Measurements from ENCODE around the gene HSF2. TPM values are rescaled to one million over a fixed set of nuclear protein-coding genes. Genes with fewer than 3 reads are reported as not detected.

The HSF2 gene
- total and polyA plus RNA-seq, 2 donors (not counting 1 experiment from before 2014, with no cell fraction given), result 30.0 to 31.5 TPM

DNA sequence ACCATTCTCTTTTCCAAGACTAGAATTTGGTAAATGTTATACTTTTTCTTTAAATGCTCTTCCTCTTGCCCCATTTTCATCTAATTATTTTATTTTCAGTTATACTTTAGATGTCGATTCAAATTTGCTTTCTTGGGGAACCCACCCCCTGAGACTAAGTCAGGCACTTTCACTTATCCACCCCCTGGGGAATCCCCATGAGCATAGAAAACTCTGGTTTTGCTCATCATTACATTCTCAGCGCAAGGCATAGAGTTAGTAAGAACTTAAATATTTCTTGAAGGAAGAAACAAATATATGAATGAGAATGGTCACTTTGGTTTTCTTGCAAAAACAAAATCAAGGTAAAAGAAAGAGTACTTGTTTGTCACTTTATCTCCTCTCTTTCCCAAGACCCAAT is 25.1 kb upstream of the HSF2 start:
- no peak for TF ChIP-seq EZH2 (IDR thresholded peaks at IDR 0.05; ENCODE audit: low read length, missing control alignments)
- TF ChIP-seq, protein P1, sequence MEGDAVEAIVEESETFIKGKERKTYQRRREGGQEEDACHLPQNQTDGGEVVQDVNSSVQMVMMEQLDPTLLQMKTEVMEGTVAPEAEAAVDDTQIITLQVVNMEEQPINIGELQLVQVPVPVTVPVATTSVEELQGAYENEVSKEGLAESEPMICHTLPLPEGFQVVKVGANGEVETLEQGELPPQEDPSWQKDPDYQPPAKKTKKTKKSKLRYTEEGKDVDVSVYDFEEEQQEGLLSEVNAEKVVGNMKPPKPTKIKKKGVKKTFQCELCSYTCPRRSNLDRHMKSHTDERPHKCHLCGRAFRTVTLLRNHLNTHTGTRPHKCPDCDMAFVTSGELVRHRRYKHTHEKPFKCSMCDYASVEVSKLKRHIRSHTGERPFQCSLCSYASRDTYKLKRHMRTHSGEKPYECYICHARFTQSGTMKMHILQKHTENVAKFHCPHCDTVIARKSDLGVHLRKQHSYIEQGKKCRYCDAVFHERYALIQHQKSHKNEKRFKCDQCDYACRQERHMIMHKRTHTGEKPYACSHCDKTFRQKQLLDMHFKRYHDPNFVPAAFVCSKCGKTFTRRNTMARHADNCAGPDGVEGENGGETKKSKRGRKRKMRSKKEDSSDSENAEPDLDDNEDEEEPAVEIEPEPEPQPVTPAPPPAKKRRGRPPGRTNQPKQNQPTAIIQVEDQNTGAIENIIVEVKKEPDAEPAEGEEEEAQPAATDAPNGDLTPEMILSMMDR (conservative IDR thresholded peaks at IDR 0.05 in 1 of 2, IDR thresholded peaks at IDR 0.05 in 1 of 2; ENCODE audit: low read depth in 1 of 2, low read length in 2 of 2), result no peak
- DNase-seq (ENCODE audit: low read depth in 2 of 2), result no peak
- Histone ChIP-seq H4K20me1 (ENCODE audit: control insufficient read depth, extremely low read depth, insufficient read depth, low read length) (no peaks in the 10 kb centered on the region), H3K9ac (ENCODE audit: insufficient read depth, low read length) (no peak overlapping the region), H3K27me3 (ENCODE audit: control insufficient read depth, insufficient read depth, low read length) (no peaks in the 10 kb centered on the region), H3K4me1 (ENCODE audit: control insufficient read depth, extremely low read depth, insufficient read depth, low read length) (no peaks in the 10 kb centered on the region), H3K9me3 (ENCODE audit: control insufficient read depth, insufficient read depth, low read depth, low read length) (no peaks in the 10 kb centered on the region), H2AFZ (ENCODE audit: low read length) (no peak overlapping the region), H3K27ac (ENCODE audit: insufficient read depth, low read length) (no peak overlapping the region), H3K4me3 (replicated peaks in 1 of 4; ENCODE audit: control extremely low read depth in 1 of 4, insufficient read depth in 1 of 4, low read depth in 3 of 4, low read length in 4 of 4) (no peak overlapping the region), H3K4me2 (ENCODE audit: extremely low read depth, insufficient read depth, low read length) (no peak overlapping the region), H3K79me2 (ENCODE audit: control insufficient read depth, insufficient read depth, low read length) (no peaks in the 10 kb centered on the region), H3K36me3 (ENCODE audit: control insufficient read depth, insufficient read depth, low read length) (no peaks in the 10 kb centered on the region)

DNA sequence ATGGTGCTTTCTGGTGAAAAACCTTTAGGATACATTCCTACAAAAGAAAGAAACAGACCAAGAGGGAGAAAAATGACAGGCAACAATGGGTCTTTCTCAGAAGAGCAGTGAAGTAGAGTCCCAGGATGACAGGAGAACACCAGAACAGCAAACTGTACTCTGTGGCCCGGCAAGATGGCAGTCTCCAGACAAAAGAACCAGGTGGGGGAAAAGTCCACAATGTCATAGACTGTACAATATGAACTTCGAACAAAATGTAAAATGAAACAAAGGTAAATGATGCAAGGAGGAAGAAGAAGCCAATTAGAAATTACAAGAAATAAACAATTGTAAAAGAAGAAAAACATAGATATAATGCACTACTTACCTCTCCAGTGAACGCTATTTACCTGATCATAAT is 23.2 kb upstream of the HSF2 start:
- DNase-seq (ENCODE audit: low read depth in 2 of 2), result no peak
- no peaks in the 10 kb centered on the region for H3K79me2 ChIP-seq (ENCODE audit: control insufficient read depth, insufficient read depth, low read length)
- H3K4me2 ChIP-seq (ENCODE audit: extremely low read depth, insufficient read depth, low read length), result no peak overlapping the region
- no peaks in the 10 kb centered on the region for H3K27me3 ChIP-seq (ENCODE audit: control insufficient read depth, insufficient read depth, low read length)
- no peaks in the 10 kb centered on the region for H3K36me3 ChIP-seq (ENCODE audit: control insufficient read depth, insufficient read depth, low read length)
- no peaks in the 10 kb centered on the region for H4K20me1 ChIP-seq (ENCODE audit: control insufficient read depth, extremely low read depth, insufficient read depth, low read length)
- H3K4me3 ChIP-seq (replicated peaks in 1 of 4; ENCODE audit: control extremely low read depth in 1 of 4, insufficient read depth in 1 of 4, low read depth in 3 of 4, low read length in 4 of 4), result no peak overlapping the region
- no peak overlapping the region for H3K27ac ChIP-seq (ENCODE audit: insufficient read depth, low read length)
- no peaks in the 10 kb centered on the region for H3K9me3 ChIP-seq (ENCODE audit: control insufficient read depth, insufficient read depth, low read depth, low read length)
- H3K9ac ChIP-seq (ENCODE audit: insufficient read depth, low read length), result no peak overlapping the region
- no peak for TF ChIP-seq EZH2 (IDR thresholded peaks at IDR 0.05; ENCODE audit: low read length, missing control alignments)
- no peak overlapping the region for H2AFZ ChIP-seq (ENCODE audit: low read length)
- H3K4me1 ChIP-seq (ENCODE audit: control insufficient read depth, extremely low read depth, insufficient read depth, low read length), result no peaks in the 10 kb centered on the region

DNA sequence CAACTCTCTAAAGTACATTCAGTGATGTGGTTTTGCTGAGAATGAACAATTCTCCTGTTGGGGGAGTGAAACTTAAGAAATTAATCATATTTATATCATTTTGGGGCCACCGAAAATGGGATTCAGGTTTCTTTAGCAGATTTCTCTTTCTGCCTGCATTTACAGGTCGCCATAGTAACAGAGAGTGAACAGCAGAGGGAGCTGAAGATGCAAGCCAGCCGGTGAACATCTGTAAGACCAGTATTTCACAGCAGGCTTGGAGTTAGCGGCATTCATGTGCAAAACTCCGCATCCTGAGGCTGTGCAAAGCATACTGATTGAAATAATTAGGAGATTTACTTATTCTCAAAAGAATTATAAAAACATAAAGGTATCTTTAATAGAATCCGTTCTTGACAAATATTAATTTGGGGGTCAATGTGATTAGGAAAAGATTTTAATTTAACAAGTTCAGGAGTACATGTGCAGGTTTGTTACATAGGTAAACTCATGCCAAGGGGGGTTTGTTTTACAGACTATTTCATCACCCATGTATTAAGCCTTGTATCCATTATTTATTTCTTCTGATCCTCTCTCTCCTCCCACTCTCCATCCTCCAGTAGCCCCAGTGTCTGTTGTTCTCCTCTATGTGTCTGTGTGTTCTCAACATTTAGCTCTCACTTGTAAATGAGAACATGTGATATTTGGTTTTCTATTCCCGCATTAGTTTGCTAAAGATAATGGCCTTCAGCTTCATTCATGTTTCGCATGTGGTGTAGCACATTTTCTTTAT is 17.8 kb upstream of the HSF2 start:
- DNase-seq (ENCODE audit: low read depth in 2 of 2), result peak; percentile 71 to 86
- H3K79me2 ChIP-seq (ENCODE audit: control insufficient read depth, insufficient read depth, low read length), result no peaks in the 10 kb centered on the region
- H3K27me3 ChIP-seq (ENCODE audit: control insufficient read depth, insufficient read depth, low read length), result no peaks in the 10 kb centered on the region
- H3K4me3 ChIP-seq (replicated peaks in 1 of 4; ENCODE audit: control extremely low read depth in 1 of 4, insufficient read depth in 1 of 4, low read depth in 3 of 4, low read length in 4 of 4), result no peak overlapping the region
- H3K9me3 ChIP-seq (ENCODE audit: control insufficient read depth, insufficient read depth, low read depth, low read length), result no peaks in the 10 kb centered on the region
- H3K9ac ChIP-seq (ENCODE audit: insufficient read depth, low read length), result no peak overlapping the region
- no peak overlapping the region for H2AFZ ChIP-seq (ENCODE audit: low read length)
- no peaks in the 10 kb centered on the region for H3K4me1 ChIP-seq (ENCODE audit: control insufficient read depth, extremely low read depth, insufficient read depth, low read length)
- H3K27ac ChIP-seq (ENCODE audit: insufficient read depth, low read length), result no peak overlapping the region
- H4K20me1 ChIP-seq (ENCODE audit: control insufficient read depth, extremely low read depth, insufficient read depth, low read length), result no peaks in the 10 kb centered on the region
- H3K36me3 ChIP-seq (ENCODE audit: control insufficient read depth, insufficient read depth, low read length), result no peaks in the 10 kb centered on the region
- TF ChIP-seq, protein P1 (conservative IDR thresholded peaks at IDR 0.05 in 1 of 2, IDR thresholded peaks at IDR 0.05 in 1 of 2; ENCODE audit: low read depth in 1 of 2, low read length in 2 of 2), result peak; percentile 72 to 76
- TF ChIP-seq EZH2 (IDR thresholded peaks at IDR 0.05; ENCODE audit: low read length, missing control alignments), result no peak
- H3K4me2 ChIP-seq (ENCODE audit: extremely low read depth, insufficient read depth, low read length), result no peak overlapping the region

Measured in fibroblast of lung (primary cell).